HEK293 (cell line): ENCODE results near the gene CD2AP.

Experiments used
- FEZF1 ChIP-seq: fragments of 450-650 bp; formaldehyde crosslinking; IDR thresholded peaks from 2 replicates; pipeline ENCODE4 v1.5.1; 2016; ENCODE audit warnings: missing biosample characterization, missing genetic modification characterization
- KLF7 ChIP-seq: fragments of 450-650 bp; formaldehyde crosslinking; IDR thresholded peaks from 2 replicates; pipeline ENCODE4 v1.5.1; 2016; ENCODE audit warnings: missing biosample characterization, missing genetic modification characterization, borderline replicate concordance
- PRDM4 ChIP-seq: fragments of 450-650 bp; formaldehyde crosslinking; IDR thresholded peaks from 2 replicates; pipeline ENCODE4 v1.5.1; 2017; ENCODE audit warnings: missing biosample characterization, missing genetic modification characterization
- REPIN1 ChIP-seq: fragments of 450-650 bp; formaldehyde crosslinking; IDR thresholded peaks from 2 replicates; pipeline ENCODE4 v1.5.1; 2017; ENCODE audit warnings: missing biosample characterization, missing genetic modification characterization, low read depth
- REST ChIP-seq: fragments of 450-650 bp; formaldehyde crosslinking; IDR thresholded peaks from 2 replicates; pipeline ENCODE4 v1.5.1; 2016; ENCODE audit warnings: missing biosample characterization, missing genetic modification characterization
- SALL2 ChIP-seq: fragments of 450-650 bp; formaldehyde crosslinking; IDR thresholded peaks from 2 replicates; pipeline ENCODE4 v1.5.0; 2017; ENCODE audit warnings: missing biosample characterization, mild to moderate bottlenecking, missing genetic modification characterization, borderline replicate concordance
- SCRT1 ChIP-seq: fragments of 450-650 bp; formaldehyde crosslinking; IDR thresholded peaks from 2 replicates; pipeline ENCODE4 v1.5.1; 2016; ENCODE audit warnings: missing biosample characterization, missing genetic modification characterization, borderline replicate concordance
- SP7 ChIP-seq: fragments of 450-650 bp; formaldehyde crosslinking; IDR thresholded peaks from 2 replicates; pipeline ENCODE4 v1.5.1; 2016; ENCODE audit warnings: missing biosample characterization, missing genetic modification characterization
- ZBTB8A ChIP-seq: fragments of 450-650 bp; formaldehyde crosslinking; IDR thresholded peaks from 2 replicates; pipeline ENCODE4 v1.5.1; 2016; ENCODE audit warnings: missing biosample characterization, missing genetic modification characterization
- ZNF112 ChIP-seq: fragments of 450-650 bp; formaldehyde crosslinking; IDR thresholded peaks from 2 replicates; pipeline ENCODE4 v1.5.0; 2017; ENCODE audit warnings: missing biosample characterization, missing genetic modification characterization
- ZNF571 ChIP-seq: fragments of 450-650 bp; formaldehyde crosslinking; IDR thresholded peaks from 2 replicates; pipeline ENCODE4 v1.5.0; 2017; ENCODE audit warnings: missing biosample characterization, missing genetic modification characterization
- ZNF621 ChIP-seq: fragments of 450-650 bp; formaldehyde crosslinking; IDR thresholded peaks from 2 replicates; pipeline ENCODE4 v1.5.1; 2017; ENCODE audit warnings: missing biosample characterization, missing genetic modification characterization
- ZNF670 ChIP-seq: fragments of 450-650 bp; formaldehyde crosslinking; IDR thresholded peaks from 2 replicates; pipeline ENCODE4 v1.5.1; 2016; ENCODE audit warnings: missing biosample characterization, missing genetic modification characterization, low read depth
- ZNF76 ChIP-seq: fragments of 450-650 bp; formaldehyde crosslinking; IDR thresholded peaks from 2 replicates; pipeline ENCODE4; 2016; ENCODE audit warnings: low read depth, missing biosample characterization, missing genetic modification characterization, borderline replicate concordance
- ZXDB ChIP-seq: fragments of 450-650 bp; formaldehyde crosslinking; IDR thresholded peaks from 2 replicates; pipeline ENCODE4 v1.5.1; 2016; ENCODE audit warnings: missing biosample characterization, missing genetic modification characterization
- TF ChIP-seq, protein P1 (sequence below): fragments of 450-650 bp; formaldehyde crosslinking; IDR thresholded peaks from 2 replicates; pipeline ENCODE4 v1.5.1; 2017; ENCODE audit warnings: missing biosample characterization, missing genetic modification characterization
- TF ChIP-seq, protein P2 (sequence below): fragments of 450-650 bp; formaldehyde crosslinking; IDR thresholded peaks from 2 replicates; pipeline ENCODE4 v1.5.1; 2016; ENCODE audit warnings: missing biosample characterization, missing genetic modification characterization, borderline replicate concordance
- TF ChIP-seq, protein P3 (sequence below): fragments of 450-650 bp; formaldehyde crosslinking; IDR thresholded peaks from 2 replicates; pipeline ENCODE4 v1.5.1; 2016; ENCODE audit warnings: missing biosample characterization, missing genetic modification characterization
- TF ChIP-seq, protein P4 (sequence below): fragments of 450-650 bp; formaldehyde crosslinking; IDR thresholded peaks from 2 replicates; pipeline ENCODE4 v1.5.1; 2016; ENCODE audit warnings: missing biosample characterization, missing genetic modification characterization

Gene CD2AP

GRCh38 chr6:47478233-47479139, 897 bp downstream of the CD2AP start (continued):
- TF ChIP-seq REPIN1 (tag by site-specific recombination) (no peak), SCRT1 (tag by site-specific recombination) (no peak), KLF7 (no peak), SALL2 (no peak), ZBTB8A (tag by site-specific recombination) (peak; percentile 59), ZNF76 (no peak), ZNF621 (tag by site-specific recombination) (no peak), REST (no peak), ZXDB (tag by site-specific recombination) (no peak; the same call in 1 of the 2 replicates), ZNF670 (tag by site-specific recombination) (no peak), ZNF571 (tag by site-specific recombination) (no peak), ZNF112 (tag by site-specific recombination) (no peak), PRDM4 (tag by site-specific recombination) (0 out of 2 replicates have a peak, but pooled peaks have one; percentile 6), FEZF1 (tag by site-specific recombination) (no peak), SP7 (tag by site-specific recombination) (0 out of 2 replicates have a peak, but pooled peaks have one; percentile 36)
- TF ChIP-seq, protein P1, sequence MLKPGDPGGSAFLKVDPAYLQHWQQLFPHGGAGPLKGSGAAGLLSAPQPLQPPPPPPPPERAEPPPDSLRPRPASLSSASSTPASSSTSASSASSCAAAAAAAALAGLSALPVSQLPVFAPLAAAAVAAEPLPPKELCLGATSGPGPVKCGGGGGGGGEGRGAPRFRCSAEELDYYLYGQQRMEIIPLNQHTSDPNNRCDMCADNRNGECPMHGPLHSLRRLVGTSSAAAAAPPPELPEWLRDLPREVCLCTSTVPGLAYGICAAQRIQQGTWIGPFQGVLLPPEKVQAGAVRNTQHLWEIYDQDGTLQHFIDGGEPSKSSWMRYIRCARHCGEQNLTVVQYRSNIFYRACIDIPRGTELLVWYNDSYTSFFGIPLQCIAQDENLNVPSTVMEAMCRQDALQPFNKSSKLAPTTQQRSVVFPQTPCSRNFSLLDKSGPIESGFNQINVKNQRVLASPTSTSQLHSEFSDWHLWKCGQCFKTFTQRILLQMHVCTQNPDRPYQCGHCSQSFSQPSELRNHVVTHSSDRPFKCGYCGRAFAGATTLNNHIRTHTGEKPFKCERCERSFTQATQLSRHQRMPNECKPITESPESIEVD (tag by site-specific recombination): peak; percentile 43
- TF ChIP-seq, protein P2, sequence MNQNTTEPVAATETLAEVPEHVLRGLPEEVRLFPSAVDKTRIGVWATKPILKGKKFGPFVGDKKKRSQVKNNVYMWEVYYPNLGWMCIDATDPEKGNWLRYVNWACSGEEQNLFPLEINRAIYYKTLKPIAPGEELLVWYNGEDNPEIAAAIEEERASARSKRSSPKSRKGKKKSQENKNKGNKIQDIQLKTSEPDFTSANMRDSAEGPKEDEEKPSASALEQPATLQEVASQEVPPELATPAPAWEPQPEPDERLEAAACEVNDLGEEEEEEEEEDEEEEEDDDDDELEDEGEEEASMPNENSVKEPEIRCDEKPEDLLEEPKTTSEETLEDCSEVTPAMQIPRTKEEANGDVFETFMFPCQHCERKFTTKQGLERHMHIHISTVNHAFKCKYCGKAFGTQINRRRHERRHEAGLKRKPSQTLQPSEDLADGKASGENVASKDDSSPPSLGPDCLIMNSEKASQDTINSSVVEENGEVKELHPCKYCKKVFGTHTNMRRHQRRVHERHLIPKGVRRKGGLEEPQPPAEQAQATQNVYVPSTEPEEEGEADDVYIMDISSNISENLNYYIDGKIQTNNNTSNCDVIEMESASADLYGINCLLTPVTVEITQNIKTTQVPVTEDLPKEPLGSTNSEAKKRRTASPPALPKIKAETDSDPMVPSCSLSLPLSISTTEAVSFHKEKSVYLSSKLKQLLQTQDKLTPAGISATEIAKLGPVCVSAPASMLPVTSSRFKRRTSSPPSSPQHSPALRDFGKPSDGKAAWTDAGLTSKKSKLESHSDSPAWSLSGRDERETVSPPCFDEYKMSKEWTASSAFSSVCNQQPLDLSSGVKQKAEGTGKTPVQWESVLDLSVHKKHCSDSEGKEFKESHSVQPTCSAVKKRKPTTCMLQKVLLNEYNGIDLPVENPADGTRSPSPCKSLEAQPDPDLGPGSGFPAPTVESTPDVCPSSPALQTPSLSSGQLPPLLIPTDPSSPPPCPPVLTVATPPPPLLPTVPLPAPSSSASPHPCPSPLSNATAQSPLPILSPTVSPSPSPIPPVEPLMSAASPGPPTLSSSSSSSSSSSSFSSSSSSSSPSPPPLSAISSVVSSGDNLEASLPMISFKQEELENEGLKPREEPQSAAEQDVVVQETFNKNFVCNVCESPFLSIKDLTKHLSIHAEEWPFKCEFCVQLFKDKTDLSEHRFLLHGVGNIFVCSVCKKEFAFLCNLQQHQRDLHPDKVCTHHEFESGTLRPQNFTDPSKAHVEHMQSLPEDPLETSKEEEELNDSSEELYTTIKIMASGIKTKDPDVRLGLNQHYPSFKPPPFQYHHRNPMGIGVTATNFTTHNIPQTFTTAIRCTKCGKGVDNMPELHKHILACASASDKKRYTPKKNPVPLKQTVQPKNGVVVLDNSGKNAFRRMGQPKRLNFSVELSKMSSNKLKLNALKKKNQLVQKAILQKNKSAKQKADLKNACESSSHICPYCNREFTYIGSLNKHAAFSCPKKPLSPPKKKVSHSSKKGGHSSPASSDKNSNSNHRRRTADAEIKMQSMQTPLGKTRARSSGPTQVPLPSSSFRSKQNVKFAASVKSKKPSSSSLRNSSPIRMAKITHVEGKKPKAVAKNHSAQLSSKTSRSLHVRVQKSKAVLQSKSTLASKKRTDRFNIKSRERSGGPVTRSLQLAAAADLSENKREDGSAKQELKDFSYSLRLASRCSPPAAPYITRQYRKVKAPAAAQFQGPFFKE (tag by site-specific recombination): no peak
- TF ChIP-seq, protein P3, sequence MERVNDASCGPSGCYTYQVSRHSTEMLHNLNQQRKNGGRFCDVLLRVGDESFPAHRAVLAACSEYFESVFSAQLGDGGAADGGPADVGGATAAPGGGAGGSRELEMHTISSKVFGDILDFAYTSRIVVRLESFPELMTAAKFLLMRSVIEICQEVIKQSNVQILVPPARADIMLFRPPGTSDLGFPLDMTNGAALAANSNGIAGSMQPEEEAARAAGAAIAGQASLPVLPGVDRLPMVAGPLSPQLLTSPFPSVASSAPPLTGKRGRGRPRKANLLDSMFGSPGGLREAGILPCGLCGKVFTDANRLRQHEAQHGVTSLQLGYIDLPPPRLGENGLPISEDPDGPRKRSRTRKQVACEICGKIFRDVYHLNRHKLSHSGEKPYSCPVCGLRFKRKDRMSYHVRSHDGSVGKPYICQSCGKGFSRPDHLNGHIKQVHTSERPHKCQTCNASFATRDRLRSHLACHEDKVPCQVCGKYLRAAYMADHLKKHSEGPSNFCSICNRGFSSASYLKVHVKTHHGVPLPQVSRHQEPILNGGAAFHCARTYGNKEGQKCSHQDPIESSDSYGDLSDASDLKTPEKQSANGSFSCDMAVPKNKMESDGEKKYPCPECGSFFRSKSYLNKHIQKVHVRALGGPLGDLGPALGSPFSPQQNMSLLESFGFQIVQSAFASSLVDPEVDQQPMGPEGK: peak; percentile 88
- TF ChIP-seq, protein P4, sequence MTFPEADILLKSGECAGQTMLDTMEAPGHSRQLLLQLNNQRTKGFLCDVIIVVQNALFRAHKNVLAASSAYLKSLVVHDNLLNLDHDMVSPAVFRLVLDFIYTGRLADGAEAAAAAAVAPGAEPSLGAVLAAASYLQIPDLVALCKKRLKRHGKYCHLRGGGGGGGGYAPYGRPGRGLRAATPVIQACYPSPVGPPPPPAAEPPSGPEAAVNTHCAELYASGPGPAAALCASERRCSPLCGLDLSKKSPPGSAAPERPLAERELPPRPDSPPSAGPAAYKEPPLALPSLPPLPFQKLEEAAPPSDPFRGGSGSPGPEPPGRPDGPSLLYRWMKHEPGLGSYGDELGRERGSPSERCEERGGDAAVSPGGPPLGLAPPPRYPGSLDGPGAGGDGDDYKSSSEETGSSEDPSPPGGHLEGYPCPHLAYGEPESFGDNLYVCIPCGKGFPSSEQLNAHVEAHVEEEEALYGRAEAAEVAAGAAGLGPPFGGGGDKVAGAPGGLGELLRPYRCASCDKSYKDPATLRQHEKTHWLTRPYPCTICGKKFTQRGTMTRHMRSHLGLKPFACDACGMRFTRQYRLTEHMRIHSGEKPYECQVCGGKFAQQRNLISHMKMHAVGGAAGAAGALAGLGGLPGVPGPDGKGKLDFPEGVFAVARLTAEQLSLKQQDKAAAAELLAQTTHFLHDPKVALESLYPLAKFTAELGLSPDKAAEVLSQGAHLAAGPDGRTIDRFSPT: no peak
